Measurements from ENCODE around the gene GALNT12.
A peak's percentile ranks its signal among the peaks of the same experiment; 100 is the strongest.

GALNT12 gene

DNA sequence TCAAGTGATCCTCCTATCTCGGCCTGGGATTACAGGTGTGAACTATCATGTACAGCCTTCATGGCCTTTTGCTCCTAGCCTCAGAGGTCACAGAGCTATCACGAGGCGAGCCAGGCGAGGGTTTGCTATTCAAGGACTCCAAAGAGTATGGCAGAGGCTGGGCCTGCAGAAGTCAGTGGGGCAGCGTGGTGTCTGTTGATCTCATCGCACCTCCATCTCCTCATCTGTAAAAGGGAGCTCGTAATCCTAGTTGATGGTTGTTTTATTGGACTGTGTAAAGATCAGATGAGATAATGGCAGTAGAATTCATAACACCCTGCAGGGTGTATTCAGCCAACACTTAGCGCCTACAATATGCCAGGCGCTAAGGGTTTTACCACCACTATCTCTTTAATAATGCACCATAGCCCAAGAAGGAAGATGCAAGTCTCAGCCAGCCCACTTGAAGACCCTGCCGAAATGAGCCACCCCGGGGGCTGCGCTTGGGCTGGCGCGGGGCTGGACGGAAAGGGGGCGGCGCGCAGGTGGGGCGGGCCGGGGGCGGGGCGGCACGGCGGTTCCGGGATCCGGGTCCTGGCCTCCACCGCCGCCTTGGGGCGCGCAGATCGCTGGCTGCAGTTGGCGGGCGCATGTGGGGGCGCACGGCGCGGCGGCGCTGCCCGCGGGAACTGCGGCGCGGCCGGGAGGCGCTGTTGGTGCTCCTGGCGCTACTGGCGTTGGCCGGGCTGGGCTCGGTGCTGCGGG is at the start of gene GALNT12:
TSS of gene GALNT12 (plus strand) at position 601 of the 744 bp plus-strand sequence. CDS start at position 630, 29 bp downstream.
- peak within 1 kb of the TSS; percentile 84 to 92 for H3K4me3 Mint-ChIP-seq
- peaks cover 18% of the 10 kb centered on the region for H3K27me3 Mint-ChIP-seq
- H3K4me1 Mint-ChIP-seq, result peaks cover 39% of the 10 kb centered on the region
- peak within 1 kb of the TSS; percentile 55 to 86 for H3K27ac Mint-ChIP-seq
- peak; percentile 75 for ATAC-seq
- H3K9me3 Mint-ChIP-seq, result no peaks in the 10 kb centered on the region
- DNase-seq, result peak; percentile 41 to 54

- H3K9me3 Mint-ChIP-seq, result peaks cover 0 to 4% of the 10 kb centered on the region in 2 donors
- H3K27me3 Mint-ChIP-seq, result no peaks in the 10 kb centered on the region
- DNase-seq (no peak), ATAC-seq (no peak)
- H3K27ac Mint-ChIP-seq, result no peak overlapping the region
- H3K4me3 Mint-ChIP-seq, result no peak overlapping the region
- no peaks in the 10 kb centered on the region for H3K4me1 Mint-ChIP-seq
Observed at GRCh38 chr9:98760231-98760630, 47.2 kb upstream of the GALNT12 start.

GRCh38 chr9:98763986-98764745 is 43.3 kb upstream of the GALNT12 start:
- no peak overlapping the region for H3K4me3 Mint-ChIP-seq
- peaks cover 0 to 4% of the 10 kb centered on the region in 2 donors for H3K9me3 Mint-ChIP-seq
- H3K27ac Mint-ChIP-seq, result no peak overlapping the region
- no peaks in the 10 kb centered on the region for H3K27me3 Mint-ChIP-seq
- ATAC-seq, result no peak
- H3K4me1 Mint-ChIP-seq, result no peaks in the 10 kb centered on the region
- DNase-seq, result no peak

- ATAC-seq, result no peak
- no peaks in the 10 kb centered on the region for H3K9me3 Mint-ChIP-seq
- H3K4me3 Mint-ChIP-seq, result no peak overlapping the region
- no peak overlapping the region for H3K27ac Mint-ChIP-seq
- H3K27me3 Mint-ChIP-seq, result no peaks in the 10 kb centered on the region
- no peak for DNase-seq
- H3K4me1 Mint-ChIP-seq, result no peaks in the 10 kb centered on the region
Observed at GRCh38 chr9:98765256-98765655, 42.2 kb upstream of the GALNT12 start.

GRCh38 chr9:98766586-98766985 is 40.9 kb upstream of the GALNT12 start:
- ATAC-seq, result no peak
- H3K27ac Mint-ChIP-seq, result no peak overlapping the region

DNA sequence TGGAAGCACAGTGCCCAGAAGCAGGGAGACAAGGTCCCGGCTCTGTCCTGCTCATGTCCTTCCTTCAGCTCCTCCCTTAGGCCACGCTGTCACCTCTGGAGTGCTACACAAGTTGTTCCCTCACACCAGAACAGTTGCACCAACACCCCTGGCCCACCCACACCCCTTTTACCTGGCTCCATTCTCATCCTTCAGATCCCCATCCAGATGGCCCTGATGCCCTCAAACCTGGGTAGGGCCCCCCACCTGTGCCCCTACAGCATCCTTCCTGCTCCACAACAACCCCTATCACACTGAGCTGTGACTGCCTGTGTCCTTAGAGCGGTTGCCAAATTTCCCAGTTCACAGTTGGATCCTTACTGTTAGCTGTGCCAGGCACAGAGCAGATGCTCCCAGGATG is 40.3 kb upstream of the GALNT12 start:
- Mint-ChIP-seq H3K4me1 (no peaks in the 10 kb centered on the region), H3K27ac (no peak overlapping the region), H3K9me3 (no peaks in the 10 kb centered on the region), H3K4me3 (no peak overlapping the region), H3K27me3 (no peaks in the 10 kb centered on the region)
- ATAC-seq (no peak), DNase-seq (no peak)

More at GRCh38 chr9:98766586-98766985, 40.9 kb upstream of the GALNT12 start:
- Mint-ChIP-seq H3K4me1 (no peaks in the 10 kb centered on the region), H3K27me3 (no peaks in the 10 kb centered on the region), H3K4me3 (no peak overlapping the region), H3K9me3 (no peaks in the 10 kb centered on the region)
- no peak for DNase-seq

GRCh38 chr9:98767915-98768314 is 39.6 kb upstream of the GALNT12 start:
- no peaks in the 10 kb centered on the region for H3K4me1 Mint-ChIP-seq
- ATAC-seq (no peak), DNase-seq (no peak)

DNA sequence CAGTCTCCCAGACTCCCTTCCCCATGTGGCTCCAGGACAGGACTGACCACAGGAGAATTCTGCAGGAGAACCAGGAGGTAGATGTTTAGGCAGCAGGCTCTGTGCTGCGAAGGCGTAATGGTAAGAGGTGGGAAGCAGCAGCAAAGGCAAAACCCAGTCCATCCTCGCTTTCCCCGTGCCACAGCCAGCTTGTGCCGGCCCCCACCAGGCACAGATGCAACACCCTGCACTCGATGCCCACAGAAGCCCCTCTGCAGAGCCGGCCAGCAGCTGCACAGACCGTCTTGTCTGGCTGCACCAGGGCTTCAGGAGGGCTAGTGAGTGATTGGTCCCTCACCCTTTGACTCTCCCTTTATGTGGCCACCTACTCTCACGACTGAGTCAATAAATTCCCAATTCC is 39.1 kb upstream of the GALNT12 start:
- Mint-ChIP-seq H3K27ac (no peak overlapping the region), H3K4me3 (no peak overlapping the region), H3K9me3 (no peaks in the 10 kb centered on the region), H3K4me1 (no peaks in the 10 kb centered on the region), H3K27me3 (no peaks in the 10 kb centered on the region)
- no peak for ATAC-seq
- no peak for DNase-seq

More at GRCh38 chr9:98767915-98768314, 39.6 kb upstream of the GALNT12 start:
- Mint-ChIP-seq H3K27me3 (no peaks in the 10 kb centered on the region), H3K9me3 (no peaks in the 10 kb centered on the region), H3K27ac (no peak overlapping the region), H3K4me3 (no peak overlapping the region)

DNA sequence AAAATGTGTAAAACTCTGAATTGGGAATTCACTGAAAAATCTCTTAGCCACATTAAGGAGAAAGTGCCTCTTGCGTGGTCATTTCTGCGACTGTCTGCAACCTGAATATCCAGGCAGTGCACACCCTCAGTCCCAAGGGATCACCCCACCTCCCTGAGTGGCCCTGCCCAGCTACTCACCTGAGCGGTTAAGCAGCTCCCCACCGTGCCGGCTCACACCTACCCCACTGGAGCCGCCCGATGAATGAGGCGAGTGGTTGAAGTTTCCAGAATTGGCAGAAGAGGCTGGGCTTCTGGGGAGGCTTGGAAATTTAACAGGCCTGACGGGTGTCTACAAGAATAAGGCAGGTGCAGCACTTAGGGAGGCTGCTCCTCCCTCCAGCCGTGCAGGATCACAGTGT is 36.8 kb upstream of the GALNT12 start:
- Mint-ChIP-seq H3K4me1 (no peaks in the 10 kb centered on the region), H3K9me3 (no peaks in the 10 kb centered on the region), H3K27ac (no peak overlapping the region), H3K27me3 (no peaks in the 10 kb centered on the region), H3K4me3 (no peak overlapping the region)
- no peak for ATAC-seq
- no peak for DNase-seq

DNA sequence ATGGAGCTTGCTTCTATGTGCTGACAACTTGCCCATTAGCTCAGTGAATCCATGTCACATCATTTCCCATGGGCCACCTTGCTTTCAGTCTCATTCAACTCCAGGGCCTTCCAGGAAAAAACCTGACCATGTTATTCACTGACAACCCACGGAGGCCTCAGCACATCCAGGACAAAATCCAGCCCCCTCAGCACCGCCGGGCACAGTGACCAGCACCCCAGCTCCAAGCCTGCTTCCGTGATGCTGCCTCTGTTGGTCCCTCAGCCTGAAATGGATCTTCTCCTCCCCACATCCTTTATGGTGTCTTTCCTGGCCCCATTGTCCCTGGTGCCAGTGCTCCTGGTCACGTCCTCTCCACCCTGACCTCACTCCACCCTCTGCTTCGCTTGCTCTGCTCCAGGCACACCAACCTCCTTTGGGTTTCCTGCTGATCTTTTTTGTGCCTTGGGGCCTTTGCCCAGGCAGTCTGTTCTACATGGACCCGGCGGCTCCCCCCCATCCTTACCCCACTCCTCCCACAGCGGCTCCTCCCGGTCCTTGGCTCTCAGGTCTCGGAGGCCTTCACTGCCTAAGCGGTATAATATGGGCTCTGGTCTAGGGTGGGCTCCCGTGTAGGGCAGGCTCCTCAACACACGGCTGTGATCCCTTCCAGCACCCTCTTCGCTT is 36.1 kb upstream of the GALNT12 start:
- H3K9me3 Mint-ChIP-seq, result no peaks in the 10 kb centered on the region
- H3K4me1 Mint-ChIP-seq, result no peaks in the 10 kb centered on the region
- DNase-seq (no peak), ATAC-seq (no peak)
- H3K4me3 Mint-ChIP-seq, result no peak overlapping the region
- H3K27me3 Mint-ChIP-seq, result no peaks in the 10 kb centered on the region
- peak overlapping the region in 1 of 2 donors; percentile 8 for H3K27ac Mint-ChIP-seq

DNA sequence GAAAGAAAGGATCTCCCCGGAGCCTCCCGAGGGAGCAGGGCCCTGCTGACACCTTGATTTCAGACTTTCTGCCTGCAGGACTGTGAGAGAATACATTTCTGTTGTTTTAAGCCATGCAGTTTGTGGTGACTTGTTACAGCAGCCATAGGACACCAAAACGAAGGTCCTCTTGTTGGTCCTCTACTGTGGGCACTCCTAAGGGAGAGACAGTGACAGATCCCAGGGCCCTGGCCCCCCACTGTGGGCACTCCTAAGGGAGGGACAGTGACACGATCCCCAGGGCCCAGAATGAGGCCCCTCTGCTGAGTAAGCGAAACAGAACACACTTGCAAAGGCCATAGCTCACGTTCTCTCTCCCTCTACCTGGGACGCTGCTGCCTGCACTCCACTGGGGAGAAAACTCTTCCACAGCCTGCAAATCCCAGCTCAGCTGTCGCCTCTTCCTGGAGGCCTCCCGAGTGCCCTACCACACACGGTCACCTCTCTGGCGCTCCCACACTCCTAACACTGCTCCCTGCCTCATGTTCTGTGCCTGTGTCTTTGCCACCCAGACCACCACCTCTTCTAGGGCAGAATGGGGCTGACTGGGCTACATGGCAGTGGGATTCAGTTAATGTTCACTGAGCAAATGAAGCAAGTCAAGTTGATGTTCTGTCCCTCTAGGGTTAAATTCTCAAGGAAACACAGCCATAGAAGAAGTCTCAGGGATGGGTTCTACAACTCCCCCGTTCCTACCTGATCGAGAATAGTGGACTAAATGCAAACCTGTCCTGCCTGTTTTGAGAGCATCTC is 34.9 kb upstream of the GALNT12 start:
- no peak for DNase-seq
- Mint-ChIP-seq H3K27ac (no peak overlapping the region), H3K9me3 (no peaks in the 10 kb centered on the region), H3K4me3 (no peak overlapping the region), H3K27me3 (no peaks in the 10 kb centered on the region), H3K4me1 (no peaks in the 10 kb centered on the region)
- no peak for ATAC-seq

DNA sequence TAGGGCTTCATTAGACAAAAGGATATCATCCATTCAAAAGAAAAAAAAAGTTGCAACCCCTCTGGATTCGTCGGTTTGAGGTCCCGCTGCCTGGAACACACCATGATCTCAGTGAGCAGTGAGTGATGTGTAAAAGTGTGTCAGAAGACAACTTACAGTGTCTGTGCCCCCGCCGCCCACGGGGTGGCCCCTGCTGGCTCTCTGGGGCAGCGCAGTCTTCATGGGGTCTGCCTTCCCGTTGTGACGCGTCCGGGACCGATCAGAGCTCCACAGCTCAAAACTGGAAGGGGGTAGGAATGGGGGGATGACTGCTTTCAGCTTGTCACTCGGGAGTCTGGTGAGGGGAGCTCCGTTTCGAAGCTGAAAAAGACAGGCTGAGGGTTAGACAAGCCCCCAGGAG is 33.7 kb upstream of the GALNT12 start:
- H3K4me3 Mint-ChIP-seq, result no peak overlapping the region
- H3K4me1 Mint-ChIP-seq, result no peaks in the 10 kb centered on the region
- no peaks in the 10 kb centered on the region for H3K27me3 Mint-ChIP-seq
- no peak for ATAC-seq
- H3K27ac Mint-ChIP-seq, result peak overlapping the region in 1 of 2 donors; percentile 35
- H3K9me3 Mint-ChIP-seq, result no peaks in the 10 kb centered on the region
- no peak for DNase-seq

DNA sequence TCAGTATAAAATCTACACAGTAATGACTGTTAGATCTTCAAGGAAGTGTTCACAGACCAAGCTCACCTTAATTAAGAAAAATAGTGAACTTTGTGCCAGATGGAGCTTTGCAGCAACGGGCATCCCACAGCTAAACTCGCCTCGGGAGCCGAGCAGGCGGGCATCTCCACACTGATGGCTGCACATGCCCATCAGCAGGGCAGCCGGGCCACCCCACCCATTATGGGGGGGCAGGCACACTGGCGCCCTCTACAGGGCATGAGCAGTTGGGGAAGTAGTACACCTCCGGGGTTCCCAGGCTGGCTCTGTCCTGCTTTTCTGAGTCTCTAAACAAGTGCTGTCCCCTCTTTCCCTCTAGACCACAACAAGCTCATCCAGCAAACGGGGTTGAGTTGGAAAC is 32.7 kb upstream of the GALNT12 start:
- no peaks in the 10 kb centered on the region for H3K9me3 Mint-ChIP-seq
- no peaks in the 10 kb centered on the region for H3K4me1 Mint-ChIP-seq
- no peaks in the 10 kb centered on the region for H3K27me3 Mint-ChIP-seq
- ATAC-seq, result no peak
- peak; percentile 23 to 25 for DNase-seq
- no peak overlapping the region for H3K27ac Mint-ChIP-seq
- H3K4me3 Mint-ChIP-seq, result no peak overlapping the region

GRCh38 chr9:98775831-98776441 is 31.5 kb upstream of the GALNT12 start:
- Mint-ChIP-seq H3K4me3 (no peak overlapping the region), H3K4me1 (no peaks in the 10 kb centered on the region), H3K27me3 (no peaks in the 10 kb centered on the region), H3K27ac (no peak overlapping the region), H3K9me3 (no peaks in the 10 kb centered on the region)
- peak; percentile 58 for ATAC-seq
- DNase-seq, result peak; percentile 32 to 38

- Mint-ChIP-seq H3K4me3 (no peak overlapping the region), H3K9me3 (no peaks in the 10 kb centered on the region), H3K27ac (no peak overlapping the region), H3K4me1 (no peaks in the 10 kb centered on the region), H3K27me3 (no peaks in the 10 kb centered on the region)
- ATAC-seq (no peak), DNase-seq (no peak)
Observed at GRCh38 chr9:98777618-98778017, 29.9 kb upstream of the GALNT12 start.
